ENCODE data around the gene KLC3.

Gene KLC3

GRCh38 chr19:45339629-45340028 lies 921 bp upstream of the KLC3 start:
- TF ChIP-seq CTCF (IDR thresholded peaks at IDR 0.05; ENCODE audit: control insufficient read depth, insufficient read depth, low read depth, low read length, missing control alignments), result no peak
- DNase-seq (ENCODE audit: low read depth), result no peak
- no peak overlapping the region for H3K4me3 ChIP-seq (ENCODE audit: control insufficient read depth, low read depth, low read length)

- TF ChIP-seq CTCF (IDR thresholded peaks at IDR 0.05; ENCODE audit: control insufficient read depth, insufficient read depth, low read depth, low read length, missing control alignments), result no peak
- no peak for DNase-seq (ENCODE audit: low read depth)
- H3K4me3 ChIP-seq (ENCODE audit: control insufficient read depth, low read depth, low read length), result no peak overlapping the region
Observed at GRCh38 chr19:45340899-45341453, 426 bp downstream of the KLC3 start.

GRCh38 chr19:45342911-45343310 lies 2.4 kb downstream of the KLC3 start:
- H3K4me3 ChIP-seq (ENCODE audit: control insufficient read depth, low read depth, low read length), result no peak overlapping the region
- DNase-seq (ENCODE audit: low read depth), result no peak
- TF ChIP-seq CTCF (IDR thresholded peaks at IDR 0.05; ENCODE audit: control insufficient read depth, insufficient read depth, low read depth, low read length, missing control alignments), result no peak

- TF ChIP-seq CTCF (IDR thresholded peaks at IDR 0.05; ENCODE audit: control insufficient read depth, insufficient read depth, low read depth, low read length, missing control alignments), result no peak
- no peak for DNase-seq (ENCODE audit: low read depth)
- H3K4me3 ChIP-seq (ENCODE audit: control insufficient read depth, low read depth, low read length), result no peak overlapping the region
Observed at GRCh38 chr19:45344621-45345505, 4.3 kb downstream of the KLC3 start.

GRCh38 chr19:45345506-45345860 lies 4.9 kb downstream of the KLC3 start:
- no peak for TF ChIP-seq CTCF (IDR thresholded peaks at IDR 0.05; ENCODE audit: control insufficient read depth, insufficient read depth, low read depth, low read length, missing control alignments)
- H3K4me3 ChIP-seq (ENCODE audit: control insufficient read depth, low read depth, low read length), result no peak overlapping the region
- no peak for DNase-seq (ENCODE audit: low read depth)

- DNase-seq (ENCODE audit: low read depth), result no peak
- no peak for TF ChIP-seq CTCF (IDR thresholded peaks at IDR 0.05; ENCODE audit: control insufficient read depth, insufficient read depth, low read depth, low read length, missing control alignments)
- no peak overlapping the region for H3K4me3 ChIP-seq (ENCODE audit: control insufficient read depth, low read depth, low read length)
Observed at GRCh38 chr19:45346449-45346848, 5.9 kb downstream of the KLC3 start.

All from AG09309 (cell line).